Activated CD4-positive, alpha-beta T cell treated with anti-CD3 and anti-CD28 coated beads for 36 hours (primary cell): ENCODE results near the gene KLC1. TPM values are rescaled to one million over a fixed set of nuclear protein-coding genes. Genes with fewer than 3 reads are reported as not detected.
"Not testable (repeated sequence)": the region's sequence is repeated elsewhere in the genome, so short reads cannot be mapped to it uniquely, and the experiment has no call there.

ENCODE experiments used
- ATAC-seq: fragments of 200-7000 bp; cut with Tn5 transposase; one replicate; pipeline ENCODE4 v1.10.0; 2021; ENCODE audit warnings: mild to moderate bottlenecking, moderate library complexity
- CTCF ChIA-PET: fragments of 350-600 bp; sonication (Branson Sonifier 250); formaldehyde crosslinking; loops from one replicate; lab custom pipeline; 2021; ENCODE audit warnings: antibody characterized with exemption; lab: Charles Lee
- POLR2A ChIA-PET: fragments of 350-600 bp; sonication (Branson Sonifier 250); formaldehyde crosslinking; loops from one replicate; lab custom pipeline; 2021; ENCODE audit warnings: antibody characterized with exemption, inconsistent platforms; lab: Charles Lee
- DNase-seq: peaks from one replicate; pipeline ENCODE4 v3.0.0-alpha.2; 2020
- H3K27ac Mint-ChIP-seq: one replicate; pipeline ENCODE4 v1.8.0; 2021; ENCODE audit warnings: mixed read lengths
- H3K27me3 Mint-ChIP-seq: one replicate; pipeline ENCODE4 v1.8.0; 2021; ENCODE audit warnings: mixed read lengths
- H3K36me3 Mint-ChIP-seq: one replicate; pipeline ENCODE4 v1.8.0; 2021; ENCODE audit warnings: low read depth, mixed read lengths
- H3K4me1 Mint-ChIP-seq: one replicate; pipeline ENCODE4 v1.8.0; 2021; ENCODE audit warnings: mixed read lengths
- H3K4me3 Mint-ChIP-seq: one replicate; pipeline ENCODE4 v1.8.0; 2021; ENCODE audit warnings: mild to moderate bottlenecking, moderate library complexity, mixed read lengths
- H3K9me3 Mint-ChIP-seq: one replicate; pipeline ENCODE4 v1.8.0; 2021; ENCODE audit warnings: low read depth, mixed read lengths
- intact Hi-C, 2 experiments: fragments of 100-400 bp; cut with DNase I in 1 of 2; cut with micrococcal nuclease in 1 of 2; formaldehyde crosslinking; loops; one replicate each; pipeline versions ENCODE4 v1.14.2 to v1.15.1; 2022 to 2024; cut with DNase I, micrococcal nuclease
- total RNA-seq, 2 experiments: library from RNA; stranded (reverse); gene quantifications; one replicate each; pipeline ENCODE4 v1.2.3, GENCODE V29; 2021

The KLC1 gene
- total RNA-seq, 2 experiments from 2014 or later = 97.4 to 113 TPM

GRCh38 chr14:103684471-103684870, 55.5 kb downstream of the KLC1 start:
- H3K4me3 Mint-ChIP-seq = no peak overlapping the region
- no peak for ATAC-seq
- H3K4me1 Mint-ChIP-seq = peaks cover 2% of the 10 kb centered on the region
- intact Hi-C loops = no loop called here
- ChIA-PET CTCF (interaction anchor here (0.5 to 0.9 kb wide), 2 partner anchors 21 to 1084 kb away, joined by 3 read pairs; no protein-coding TSS in a partner anchor), POLR2A (no interaction called here)
- H3K27ac Mint-ChIP-seq = no peak overlapping the region
- no peaks in the 10 kb centered on the region for H3K9me3 Mint-ChIP-seq
- no peak for DNase-seq
- H3K36me3 Mint-ChIP-seq = peaks cover 33% of the 10 kb centered on the region
- H3K27me3 Mint-ChIP-seq = no peaks in the 10 kb centered on the region

- ChIA-PET POLR2A (no interaction called here), CTCF (interaction anchor here (0.5 to 0.9 kb wide), 2 partner anchors 21 to 1084 kb away, joined by 3 read pairs; no protein-coding TSS in a partner anchor)
- no peaks in the 10 kb centered on the region for H3K9me3 Mint-ChIP-seq
- H3K36me3 Mint-ChIP-seq = peaks cover 31% of the 10 kb centered on the region
- no peaks in the 10 kb centered on the region for H3K27me3 Mint-ChIP-seq
- H3K4me1 Mint-ChIP-seq = no peaks in the 10 kb centered on the region
- H3K27ac Mint-ChIP-seq = no peak overlapping the region
- DNase-seq = no peak
- H3K4me3 Mint-ChIP-seq = no peak overlapping the region
- intact Hi-C loops = no loop called here
- no peak for ATAC-seq
Observed at GRCh38 chr14:103684871-103685270, 55.9 kb downstream of the KLC1 start.

GRCh38 chr14:103685276-103686211, 56.5 kb downstream of the KLC1 start:
- CTCF ChIA-PET = interaction anchor here (0.9 kb wide), 1 partner anchor 20 kb away, joined by 3 read pairs; no protein-coding TSS in a partner anchor
- ATAC-seq (no peak), DNase-seq (no peak)
- no peaks in the 10 kb centered on the region for H3K27me3 Mint-ChIP-seq
- intact Hi-C loops = no loop called here
- peaks cover 31% of the 10 kb centered on the region for H3K36me3 Mint-ChIP-seq
- POLR2A ChIA-PET = no interaction called here
- no peaks in the 10 kb centered on the region for H3K9me3 Mint-ChIP-seq
- no peak overlapping the region for H3K27ac Mint-ChIP-seq
- H3K4me1 Mint-ChIP-seq = no peaks in the 10 kb centered on the region
- no peak overlapping the region for H3K4me3 Mint-ChIP-seq

DNA sequence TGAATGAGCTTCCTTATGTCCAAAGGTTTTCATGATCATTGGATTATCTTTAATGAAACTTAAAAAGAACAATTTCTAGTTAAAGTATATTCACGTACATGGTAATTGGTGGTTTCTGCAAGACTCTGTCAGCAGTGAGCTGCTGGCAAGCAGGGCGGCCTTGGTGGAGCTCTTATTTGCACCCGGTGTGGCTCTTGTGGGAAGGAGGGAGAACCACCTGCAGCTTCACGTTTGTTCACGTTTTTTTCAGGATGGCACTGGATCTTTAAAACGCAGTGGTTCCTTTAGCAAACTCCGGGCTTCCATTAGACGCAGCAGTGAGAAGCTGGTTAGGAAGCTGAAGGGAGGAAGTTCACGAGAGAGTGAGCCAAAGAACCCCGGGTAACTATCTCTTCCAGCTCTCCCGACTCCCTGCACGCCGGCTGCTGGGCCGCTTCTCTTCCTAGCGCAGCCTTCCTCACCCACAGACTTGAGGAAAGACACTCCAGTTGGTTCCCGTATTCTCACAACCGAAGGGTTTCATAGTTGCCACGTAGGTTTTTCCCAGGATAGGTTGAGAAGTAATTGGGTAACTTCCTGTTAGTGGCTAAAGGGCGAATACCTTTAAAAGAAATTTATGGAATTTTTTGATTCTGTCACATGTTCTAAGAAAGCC, 57.9 kb downstream of the KLC1 start:
- CTCF ChIA-PET = interaction anchor here (0.6 to 1.2 kb wide), 2 partner anchors 96 to 214 kb away, joined by 3 to 4 read pairs; no protein-coding TSS in a partner anchor
- no peaks in the 10 kb centered on the region for H3K4me1 Mint-ChIP-seq
- H3K36me3 Mint-ChIP-seq = peaks cover 21% of the 10 kb centered on the region
- DNase-seq (no peak), ATAC-seq (no peak)
- no peak overlapping the region for H3K4me3 Mint-ChIP-seq
- no peaks in the 10 kb centered on the region for H3K9me3 Mint-ChIP-seq
- H3K27me3 Mint-ChIP-seq = no peaks in the 10 kb centered on the region
- intact Hi-C loops = no loop called here
- no peak overlapping the region for H3K27ac Mint-ChIP-seq
- POLR2A ChIA-PET = interaction anchor here (1.2 kb wide), 1 partner anchor 29 kb away, joined by 4 read pairs; the partner anchor contains the start of genes XRCC3 and ZFYVE21

GRCh38 chr14:103687712-103688111, 58.7 kb downstream of the KLC1 start:
- ChIA-PET POLR2A (no interaction called here), CTCF (no interaction called here)
- no peaks in the 10 kb centered on the region for H3K27me3 Mint-ChIP-seq
- no peak overlapping the region for H3K4me3 Mint-ChIP-seq
- H3K9me3 Mint-ChIP-seq = no peaks in the 10 kb centered on the region
- peaks cover 20% of the 10 kb centered on the region for H3K36me3 Mint-ChIP-seq
- intact Hi-C loops = no loop called here
- ATAC-seq = no peak
- H3K27ac Mint-ChIP-seq = no peak overlapping the region
- no peaks in the 10 kb centered on the region for H3K4me1 Mint-ChIP-seq
- no peak for DNase-seq

GRCh38 chr14:103688441-103688840, 59.4 kb downstream of the KLC1 start:
- intact Hi-C loops = no loop called here
- no peak overlapping the region for H3K4me3 Mint-ChIP-seq
- H3K27me3 Mint-ChIP-seq = no peaks in the 10 kb centered on the region
- no peak for ATAC-seq
- DNase-seq = no peak
- no peaks in the 10 kb centered on the region for H3K9me3 Mint-ChIP-seq
- peaks cover 15% of the 10 kb centered on the region for H3K36me3 Mint-ChIP-seq
- no peaks in the 10 kb centered on the region for H3K4me1 Mint-ChIP-seq
- no peak overlapping the region for H3K27ac Mint-ChIP-seq
- ChIA-PET CTCF (interaction anchor here (0.7 kb wide), 1 partner anchor 184 kb away, joined by 3 read pairs; no protein-coding TSS in a partner anchor), POLR2A (interaction anchor here (0.6 kb wide), 1 partner anchor 137 kb away, joined by 3 read pairs; no protein-coding TSS in a partner anchor)

DNA sequence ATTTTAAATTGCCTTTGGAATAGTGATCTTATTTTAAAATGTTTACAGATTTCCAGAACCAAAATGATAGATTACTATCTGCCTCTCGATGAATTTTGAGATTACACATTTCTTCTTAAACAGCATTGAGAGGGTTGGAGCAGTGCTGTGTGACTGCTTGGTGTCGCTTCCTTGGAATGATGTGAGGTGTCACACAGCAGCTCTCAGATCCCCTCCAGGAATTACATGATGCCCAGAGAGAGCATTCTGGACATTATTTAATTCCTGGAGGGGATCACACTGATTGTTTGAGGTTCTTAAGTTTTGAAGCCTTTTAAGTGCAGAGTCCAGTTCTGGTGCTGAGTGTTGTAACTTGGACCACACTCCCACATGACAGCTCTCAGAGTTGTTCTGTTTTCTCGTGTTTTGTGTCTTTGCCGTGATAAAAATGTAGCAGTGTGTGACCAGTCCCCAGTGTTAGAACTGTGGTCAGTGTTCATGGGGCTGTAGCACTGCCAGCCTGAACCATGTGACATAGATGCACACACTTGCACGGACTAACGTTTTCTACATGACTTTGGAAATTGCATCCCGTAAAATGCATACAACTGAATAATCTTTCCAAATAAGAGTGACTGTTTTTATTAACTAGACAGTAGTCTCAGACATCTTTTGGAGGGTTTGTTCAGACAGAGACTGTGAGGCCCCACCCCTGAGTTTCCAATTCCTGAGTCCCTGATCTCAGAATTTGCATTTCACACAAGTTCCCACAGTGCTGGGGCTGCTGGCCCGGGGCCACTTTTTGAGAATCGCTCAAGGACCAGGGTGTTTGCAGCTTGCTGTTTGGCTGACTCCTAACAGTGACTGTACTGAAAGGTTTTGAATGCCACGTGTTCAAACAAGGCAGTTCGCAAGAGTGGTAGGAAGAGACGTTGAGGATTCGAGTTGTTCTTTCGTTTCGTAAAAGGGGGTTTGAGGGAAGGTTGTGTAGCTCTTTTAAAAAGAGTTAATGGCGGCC, 60.2 kb downstream of the KLC1 start:
- H3K36me3 Mint-ChIP-seq = peaks cover 20% of the 10 kb centered on the region
- intact Hi-C loops = no loop called here
- CTCF ChIA-PET = interaction anchor here (0.7 kb wide), 1 partner anchor 185 kb away, joined by 3 read pairs; no protein-coding TSS in a partner anchor

DNA sequence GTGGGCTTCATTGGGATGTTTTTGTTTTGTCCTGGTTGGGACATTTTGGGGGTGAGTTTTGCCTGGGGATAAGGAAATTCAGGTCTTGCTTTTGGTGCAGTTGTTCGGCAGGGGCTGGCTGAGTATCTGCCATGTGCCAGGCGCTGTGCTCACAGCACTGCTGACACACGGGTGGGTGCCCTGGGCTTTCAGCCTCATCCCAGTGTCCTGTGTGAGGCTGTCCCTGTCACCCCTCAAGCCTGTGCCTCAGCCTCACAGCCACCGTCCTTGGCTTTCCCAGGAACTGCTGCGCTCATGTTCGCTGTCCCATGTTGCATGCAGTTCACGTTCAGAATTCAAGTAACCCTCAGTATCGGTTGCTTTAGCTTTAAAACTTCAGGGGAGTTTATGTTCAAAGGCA, 61.3 kb downstream of the KLC1 start:
- intact Hi-C loops = loop anchor here in 1 of 2 experiments (5.0 kb wide), 1 partner anchor 78 kb away; no protein-coding TSS in a partner anchor
- Mint-ChIP-seq H3K4me3 (no peak overlapping the region), H3K27me3 (no peaks in the 10 kb centered on the region), H3K9me3 (no peaks in the 10 kb centered on the region), H3K27ac (no peak overlapping the region), H3K4me1 (no peaks in the 10 kb centered on the region), H3K36me3 (peaks cover 20% of the 10 kb centered on the region)
- DNase-seq (no peak), ATAC-seq (no peak)
- CTCF ChIA-PET = interaction anchor here (0.6 kb wide), 1 partner anchor 84 kb away, joined by 3 read pairs; no protein-coding TSS in a partner anchor
- POLR2A ChIA-PET = no interaction called here

More for the DNA sequence above, 60.2 kb downstream of the KLC1 start:
- POLR2A ChIA-PET = no interaction called here
- no peaks in the 10 kb centered on the region for H3K27me3 Mint-ChIP-seq
- no peak for ATAC-seq
- DNase-seq = no peak
- H3K9me3 Mint-ChIP-seq = no peaks in the 10 kb centered on the region
- no peaks in the 10 kb centered on the region for H3K4me1 Mint-ChIP-seq
- no peak overlapping the region for H3K4me3 Mint-ChIP-seq
- H3K27ac Mint-ChIP-seq = no peak overlapping the region

DNA sequence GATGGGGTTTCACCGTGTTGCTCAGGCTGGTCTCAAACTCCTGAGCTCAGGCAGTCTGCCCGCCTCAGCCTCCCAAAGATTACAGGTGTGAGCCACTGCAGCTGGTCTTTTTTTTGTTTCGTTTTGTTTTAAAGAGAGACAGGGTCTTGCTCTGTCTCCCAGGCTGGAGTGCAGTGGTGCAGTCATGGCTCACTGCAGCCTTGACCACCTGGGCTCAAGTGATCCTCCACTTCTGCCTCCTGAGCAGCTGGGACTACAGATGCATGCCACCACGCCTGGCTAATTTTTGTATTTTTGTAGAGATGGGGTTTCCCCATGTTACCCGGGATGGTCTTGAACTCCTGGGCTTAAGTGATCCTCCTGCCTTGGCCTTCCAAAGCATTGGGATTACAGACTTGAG, 62.6 kb downstream of the KLC1 start:
- DNase-seq, H3K27ac Mint-ChIP-seq, H3K4me1 Mint-ChIP-seq, POLR2A ChIA-PET, H3K27me3 Mint-ChIP-seq, ATAC-seq, H3K4me3 Mint-ChIP-seq, H3K9me3 Mint-ChIP-seq: not testable (repeated sequence)
- peaks cover 15% of the 10 kb centered on the region for H3K36me3 Mint-ChIP-seq
- CTCF ChIA-PET = interaction anchor here (0.5 to 0.6 kb wide), 2 partner anchors 265 to 1388 kb away, joined by 3 to 4 read pairs; no protein-coding TSS in a partner anchor
- intact Hi-C loops = loop anchor here in 1 of 2 experiments (5.0 kb wide), 1 partner anchor 79 kb away; no protein-coding TSS in a partner anchor

- Mint-ChIP-seq H3K27ac (no peak overlapping the region), H3K27me3 (no peaks in the 10 kb centered on the region), H3K9me3 (no peaks in the 10 kb centered on the region), H3K36me3 (peaks cover 11% of the 10 kb centered on the region), H3K4me1 (no peaks in the 10 kb centered on the region), H3K4me3 (no peak overlapping the region)
- CTCF ChIA-PET = no interaction called here
- ATAC-seq = no peak
- no peak for DNase-seq
- intact Hi-C loops = loop anchor here in 1 of 2 experiments (5.0 kb wide), 1 partner anchor 80 kb away; no protein-coding TSS in a partner anchor
- POLR2A ChIA-PET = no interaction called here
Observed at GRCh38 chr14:103692159-103692558, 63.1 kb downstream of the KLC1 start.
